LNCAP (cell line): Measurements from ENCODE around the gene CAMTA1.

Source experiments
- TF ChIP-seq, protein P1 (sequence below): fragments of 450-650 bp; IDR thresholded peaks from 2 replicates; pipeline ENCODE4 v1.5.1; 2017; ENCODE audit warnings: mild to moderate bottlenecking

The CAMTA1 gene

DNA sequence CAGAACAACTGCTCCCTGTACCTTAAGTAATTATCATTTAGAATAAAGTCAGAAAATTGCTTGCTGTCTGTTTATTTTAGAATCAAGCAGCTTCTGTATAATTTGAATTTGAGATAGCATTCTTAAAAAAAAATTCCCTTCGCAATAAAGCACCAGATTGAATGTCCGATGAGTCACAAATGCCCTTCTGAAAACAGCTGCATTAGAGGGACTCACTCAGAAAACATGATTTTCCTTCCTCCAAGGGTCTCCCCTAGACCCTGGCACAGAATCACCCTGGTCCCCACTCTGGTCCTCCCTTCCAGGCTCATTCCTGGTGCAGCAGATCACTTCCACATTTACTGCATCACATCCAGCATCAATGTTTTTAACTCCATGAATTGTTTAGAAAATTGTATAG lies 514.7 kb downstream of the CAMTA1 start:
- TF ChIP-seq, protein P1, sequence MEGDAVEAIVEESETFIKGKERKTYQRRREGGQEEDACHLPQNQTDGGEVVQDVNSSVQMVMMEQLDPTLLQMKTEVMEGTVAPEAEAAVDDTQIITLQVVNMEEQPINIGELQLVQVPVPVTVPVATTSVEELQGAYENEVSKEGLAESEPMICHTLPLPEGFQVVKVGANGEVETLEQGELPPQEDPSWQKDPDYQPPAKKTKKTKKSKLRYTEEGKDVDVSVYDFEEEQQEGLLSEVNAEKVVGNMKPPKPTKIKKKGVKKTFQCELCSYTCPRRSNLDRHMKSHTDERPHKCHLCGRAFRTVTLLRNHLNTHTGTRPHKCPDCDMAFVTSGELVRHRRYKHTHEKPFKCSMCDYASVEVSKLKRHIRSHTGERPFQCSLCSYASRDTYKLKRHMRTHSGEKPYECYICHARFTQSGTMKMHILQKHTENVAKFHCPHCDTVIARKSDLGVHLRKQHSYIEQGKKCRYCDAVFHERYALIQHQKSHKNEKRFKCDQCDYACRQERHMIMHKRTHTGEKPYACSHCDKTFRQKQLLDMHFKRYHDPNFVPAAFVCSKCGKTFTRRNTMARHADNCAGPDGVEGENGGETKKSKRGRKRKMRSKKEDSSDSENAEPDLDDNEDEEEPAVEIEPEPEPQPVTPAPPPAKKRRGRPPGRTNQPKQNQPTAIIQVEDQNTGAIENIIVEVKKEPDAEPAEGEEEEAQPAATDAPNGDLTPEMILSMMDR, result no peak

DNA sequence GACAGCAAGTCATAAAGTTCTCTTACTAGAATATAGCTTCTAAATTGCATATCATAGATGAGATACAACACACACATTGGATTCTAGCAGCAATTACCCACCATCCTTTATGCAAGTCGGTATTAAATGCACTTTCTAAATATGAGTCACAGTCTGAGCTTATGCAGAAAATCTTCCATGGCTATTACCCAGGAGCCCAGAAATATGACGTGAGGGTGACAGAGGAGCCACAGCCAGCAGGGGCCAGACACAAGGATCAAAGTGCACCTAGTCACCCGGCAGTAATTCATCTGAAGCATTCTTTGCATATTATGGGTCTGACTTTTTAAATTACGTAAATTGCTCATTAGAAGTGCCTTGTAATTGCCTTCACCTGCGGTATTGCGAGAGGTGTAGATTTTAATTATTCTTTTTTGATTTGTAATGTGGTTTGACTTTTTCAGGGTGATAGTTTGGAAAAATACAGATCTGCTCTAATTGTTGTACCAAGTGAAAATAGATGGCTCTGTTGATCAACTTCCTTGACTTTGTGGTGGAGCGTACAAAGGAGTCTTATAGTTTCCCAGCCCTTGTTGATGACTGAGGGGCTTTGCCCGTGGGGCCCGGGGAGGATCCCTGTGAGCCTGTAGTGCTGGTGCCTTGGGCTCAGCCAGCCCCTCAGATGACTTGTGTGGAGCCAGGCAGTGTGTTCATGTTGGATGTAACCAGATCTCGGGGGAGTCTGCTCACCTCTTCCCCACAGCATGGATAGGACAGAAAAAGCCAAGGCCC lies 515.8 kb downstream of the CAMTA1 start:
- TF ChIP-seq, protein P1, result no peak

DNA sequence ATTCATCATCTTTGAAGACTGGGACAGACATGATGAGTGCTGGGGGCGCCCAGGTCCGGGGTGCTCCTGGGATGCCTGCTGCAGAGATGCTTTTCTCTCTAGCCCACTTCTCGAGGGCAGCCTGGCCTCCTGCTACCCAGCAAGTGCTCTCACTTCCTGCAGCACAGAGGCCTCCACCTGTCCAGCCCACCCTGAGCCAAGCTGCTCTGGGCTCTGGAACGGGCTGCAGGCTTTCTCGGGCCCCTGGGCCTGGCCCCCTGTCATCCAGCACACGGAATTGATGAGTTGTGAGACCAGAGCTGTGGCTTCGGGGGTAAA lies 516.4 kb downstream of the CAMTA1 start:
- TF ChIP-seq, protein P1, result no peak

DNA sequence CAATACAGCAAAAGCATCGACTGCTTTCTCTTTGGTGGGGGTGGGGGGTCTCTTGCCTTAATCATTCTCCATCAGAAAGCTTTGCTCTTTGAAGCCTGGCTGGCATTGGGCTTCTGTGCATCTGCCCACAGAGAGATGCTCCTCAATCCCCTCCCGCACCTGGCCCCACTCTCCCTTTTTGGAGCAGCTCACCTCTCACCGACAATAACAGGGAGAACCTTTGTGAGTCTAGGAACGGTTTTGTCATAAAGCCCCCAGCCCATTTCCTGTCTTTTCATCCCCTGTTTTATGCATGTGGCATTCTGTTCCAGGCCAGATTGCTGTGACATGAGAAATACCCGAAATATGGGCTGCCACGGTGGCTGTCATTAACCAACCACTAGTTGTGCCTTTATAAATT lies 516.9 kb downstream of the CAMTA1 start:
- TF ChIP-seq, protein P1, result no peak

DNA sequence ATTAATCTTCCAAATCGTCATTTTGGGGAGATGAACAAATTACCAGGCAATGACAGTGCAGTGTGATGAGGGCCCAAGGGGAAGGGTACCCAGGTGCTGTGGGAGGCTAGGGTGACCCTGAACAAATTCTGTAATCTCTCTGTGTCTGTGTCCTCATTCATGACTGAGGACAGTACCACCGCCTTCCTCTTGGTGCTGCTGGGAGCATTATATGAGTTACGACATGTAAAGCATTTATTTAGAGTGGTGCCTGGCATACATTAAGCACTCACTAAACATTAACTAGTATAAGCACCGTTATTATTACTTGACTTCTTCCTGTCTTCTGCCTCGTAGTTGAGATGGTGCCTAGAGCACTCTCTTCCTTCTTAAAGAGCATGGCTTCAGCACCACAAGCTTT lies 517.6 kb downstream of the CAMTA1 start:
- TF ChIP-seq, protein P1, result peak; percentile 26; the same call in 1 of the 2 replicates

DNA sequence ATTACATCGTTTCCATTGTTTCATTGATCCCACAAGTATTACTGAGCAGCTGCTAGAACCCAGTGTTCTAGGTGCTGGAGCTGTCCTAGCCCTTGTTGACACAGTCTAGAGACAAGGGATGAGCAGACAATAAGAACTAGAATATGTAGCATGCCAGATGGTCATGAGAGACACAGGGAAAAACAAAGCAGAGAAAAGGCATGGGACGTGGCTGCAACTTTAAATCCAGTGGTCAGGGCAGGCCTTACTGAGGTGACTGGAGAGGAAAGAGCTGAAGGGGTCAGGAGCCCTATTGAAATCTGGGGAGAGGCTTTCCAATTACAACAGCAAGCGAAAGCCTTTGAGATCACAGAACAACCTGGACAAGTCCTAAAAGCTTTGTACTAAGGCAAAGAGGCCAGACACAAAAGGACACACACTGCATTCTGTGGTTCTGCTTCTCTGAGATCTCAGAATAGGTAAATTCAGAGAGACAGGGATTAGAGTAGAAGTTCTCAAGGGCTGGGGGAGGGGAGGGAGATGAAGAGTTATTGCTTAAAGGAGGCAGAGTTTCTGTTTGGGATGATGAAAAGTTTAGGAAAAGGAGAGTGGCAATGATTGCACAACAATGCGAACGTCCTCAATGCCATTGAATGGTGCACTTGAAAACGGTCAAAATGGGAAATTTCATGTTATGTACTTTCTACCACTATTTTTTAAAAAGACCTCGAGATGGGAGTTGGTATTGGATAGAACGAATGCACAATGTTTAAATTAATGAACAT lies 518.5 kb downstream of the CAMTA1 start:
- TF ChIP-seq, protein P1, result no peak

DNA sequence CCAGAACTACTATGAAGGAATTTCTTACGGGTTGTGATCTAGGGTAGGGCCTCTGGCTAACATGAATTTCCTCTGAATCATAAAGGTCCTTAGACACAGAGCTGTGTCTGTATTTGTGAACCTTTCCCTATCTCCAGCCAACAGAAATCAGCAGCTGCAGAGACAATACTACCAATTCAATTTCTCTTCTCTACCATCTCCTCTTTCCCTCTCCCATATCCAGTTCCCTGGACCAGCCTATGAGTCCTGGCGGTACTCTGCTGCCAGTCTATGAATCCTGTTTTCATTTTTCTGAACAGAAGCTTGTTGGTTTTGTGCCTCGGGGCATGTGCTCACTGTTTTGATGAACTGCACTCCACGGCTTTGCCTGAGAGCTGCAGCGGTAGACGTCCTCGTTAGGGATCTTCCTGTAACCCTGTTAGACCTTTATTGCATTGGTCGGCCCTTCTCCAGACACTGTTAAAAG lies 527.9 kb downstream of the CAMTA1 start:
- TF ChIP-seq, protein P1, result no peak
